ENCODE data around the gene SLITRK3.

Gene SLITRK3, protein sequence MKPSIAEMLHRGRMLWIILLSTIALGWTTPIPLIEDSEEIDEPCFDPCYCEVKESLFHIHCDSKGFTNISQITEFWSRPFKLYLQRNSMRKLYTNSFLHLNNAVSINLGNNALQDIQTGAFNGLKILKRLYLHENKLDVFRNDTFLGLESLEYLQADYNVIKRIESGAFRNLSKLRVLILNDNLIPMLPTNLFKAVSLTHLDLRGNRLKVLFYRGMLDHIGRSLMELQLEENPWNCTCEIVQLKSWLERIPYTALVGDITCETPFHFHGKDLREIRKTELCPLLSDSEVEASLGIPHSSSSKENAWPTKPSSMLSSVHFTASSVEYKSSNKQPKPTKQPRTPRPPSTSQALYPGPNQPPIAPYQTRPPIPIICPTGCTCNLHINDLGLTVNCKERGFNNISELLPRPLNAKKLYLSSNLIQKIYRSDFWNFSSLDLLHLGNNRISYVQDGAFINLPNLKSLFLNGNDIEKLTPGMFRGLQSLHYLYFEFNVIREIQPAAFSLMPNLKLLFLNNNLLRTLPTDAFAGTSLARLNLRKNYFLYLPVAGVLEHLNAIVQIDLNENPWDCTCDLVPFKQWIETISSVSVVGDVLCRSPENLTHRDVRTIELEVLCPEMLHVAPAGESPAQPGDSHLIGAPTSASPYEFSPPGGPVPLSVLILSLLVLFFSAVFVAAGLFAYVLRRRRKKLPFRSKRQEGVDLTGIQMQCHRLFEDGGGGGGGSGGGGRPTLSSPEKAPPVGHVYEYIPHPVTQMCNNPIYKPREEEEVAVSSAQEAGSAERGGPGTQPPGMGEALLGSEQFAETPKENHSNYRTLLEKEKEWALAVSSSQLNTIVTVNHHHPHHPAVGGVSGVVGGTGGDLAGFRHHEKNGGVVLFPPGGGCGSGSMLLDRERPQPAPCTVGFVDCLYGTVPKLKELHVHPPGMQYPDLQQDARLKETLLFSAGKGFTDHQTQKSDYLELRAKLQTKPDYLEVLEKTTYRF

DNA sequence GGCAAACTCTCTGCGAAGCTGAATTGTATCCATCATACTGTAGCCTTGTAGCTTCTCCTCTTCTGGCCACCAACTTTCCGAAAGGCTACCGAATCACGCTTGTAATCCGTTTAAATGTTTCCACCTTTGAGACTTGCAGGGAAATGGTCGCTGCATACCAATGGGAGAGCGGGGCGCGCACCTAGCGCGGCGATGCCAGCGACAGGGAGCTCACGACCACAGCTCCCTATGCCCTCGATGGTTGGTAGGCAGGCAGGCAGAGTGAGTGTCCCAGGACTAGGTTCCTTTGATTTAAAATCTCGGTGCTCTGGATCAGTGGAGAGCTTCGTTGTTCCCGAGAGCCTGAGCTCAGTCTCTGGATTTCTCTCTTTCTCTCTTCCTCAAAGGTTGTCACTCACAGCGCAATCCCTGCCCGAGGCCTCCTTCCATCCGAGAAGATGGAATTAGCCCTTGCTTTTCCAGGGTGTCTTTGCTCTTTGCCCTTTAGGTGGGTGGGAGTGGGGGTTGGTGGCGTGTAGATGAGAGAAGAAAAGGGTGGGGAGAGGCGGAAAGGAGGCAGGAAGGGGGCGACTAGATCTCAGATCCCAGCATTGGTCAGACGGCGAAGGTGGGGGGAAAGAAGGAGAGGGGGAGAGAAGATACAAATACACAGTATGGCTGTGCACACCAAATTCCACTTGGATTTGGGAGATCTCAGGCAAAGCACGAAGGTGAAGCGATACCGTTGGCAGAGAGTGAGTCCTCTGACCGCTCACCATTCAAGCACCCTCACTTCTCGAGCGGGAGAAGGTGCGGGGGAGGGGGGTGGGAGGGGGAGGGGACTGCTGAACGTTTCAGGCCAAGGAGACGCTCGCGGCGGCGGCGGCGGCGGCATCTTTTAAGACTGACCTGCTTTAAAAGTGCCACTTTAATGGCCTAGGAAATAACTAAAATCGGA lies at the start of gene SLITRK3:
TSS of gene SLITRK3 (minus strand) at position 745 of the 937 bp plus-strand sequence. CDS start 5,554 bp downstream, outside the sequence.
- no peak for DNase-seq

DNA sequence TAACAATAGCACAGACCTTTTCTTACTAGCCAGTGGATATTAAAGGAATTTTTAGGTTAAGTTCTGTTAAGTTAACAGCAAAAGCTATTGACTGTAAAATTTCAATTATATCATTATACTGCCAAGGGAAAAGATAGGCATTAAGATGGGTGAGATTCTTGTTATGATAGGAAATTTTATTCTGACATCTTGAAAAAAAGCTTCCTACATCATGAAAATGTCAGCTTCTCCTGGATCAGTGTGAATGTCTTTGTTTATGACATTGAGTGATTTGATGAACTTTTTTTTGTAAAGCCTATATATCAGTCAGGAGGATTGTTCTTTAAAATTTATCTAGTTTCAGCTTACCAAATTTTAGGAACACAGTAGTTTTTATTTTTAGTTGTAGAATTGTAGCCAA lies 47.4 kb upstream of the SLITRK3 start:
- DNase-seq = no peak

DNA sequence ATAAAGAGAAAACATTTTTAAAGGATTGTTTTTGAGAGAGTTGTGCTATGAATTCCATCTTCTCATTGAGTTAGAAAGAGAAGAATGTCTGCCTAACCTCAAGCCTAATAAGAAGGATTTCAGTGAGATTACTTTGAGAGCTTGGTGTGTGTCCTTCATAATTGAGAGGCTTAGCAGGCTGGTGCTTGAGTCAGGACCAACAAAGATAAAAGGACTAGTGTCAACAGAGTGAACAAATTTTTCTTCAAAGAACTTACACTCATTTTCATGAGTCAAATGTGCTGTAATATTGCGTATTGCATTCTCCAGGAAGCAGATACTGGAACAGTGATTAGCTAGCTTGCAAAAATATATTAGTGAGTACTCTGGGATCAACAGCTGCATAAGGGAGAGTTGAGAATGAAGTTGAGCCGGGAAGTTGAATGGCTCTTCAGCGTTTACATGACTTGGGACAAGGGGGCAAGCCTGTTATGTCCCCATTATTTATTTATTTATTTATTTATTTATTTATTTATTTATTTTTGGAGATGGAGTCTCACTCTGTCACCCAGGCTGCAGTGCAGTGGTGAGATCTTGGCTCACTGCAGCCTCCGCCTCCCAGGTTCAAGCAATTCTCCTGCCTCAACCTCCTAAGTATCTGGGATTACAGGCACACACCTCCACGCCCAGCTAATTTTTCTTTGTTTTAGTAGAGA lies 37.5 kb upstream of the SLITRK3 start:
- DNase-seq = no peak

DNA sequence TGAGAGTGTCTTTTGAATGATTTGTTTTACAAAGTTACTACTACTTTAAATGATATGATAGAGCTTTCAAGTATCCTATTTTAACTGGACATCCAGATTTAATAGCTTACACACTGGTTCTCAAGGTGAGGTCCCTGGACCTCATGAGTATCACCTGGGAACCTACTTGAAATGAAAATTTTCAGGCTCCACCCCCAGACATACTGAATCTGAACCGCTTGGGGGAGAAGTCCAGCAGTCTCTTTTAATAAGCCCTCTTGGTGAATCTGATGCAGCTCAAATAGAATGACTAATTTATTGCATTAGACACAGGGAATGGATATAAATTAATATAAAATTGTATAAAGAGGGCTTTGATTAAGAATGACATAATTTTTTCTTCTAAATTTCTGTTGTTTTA lies 29.4 kb upstream of the SLITRK3 start:
- no peak for DNase-seq

DNA sequence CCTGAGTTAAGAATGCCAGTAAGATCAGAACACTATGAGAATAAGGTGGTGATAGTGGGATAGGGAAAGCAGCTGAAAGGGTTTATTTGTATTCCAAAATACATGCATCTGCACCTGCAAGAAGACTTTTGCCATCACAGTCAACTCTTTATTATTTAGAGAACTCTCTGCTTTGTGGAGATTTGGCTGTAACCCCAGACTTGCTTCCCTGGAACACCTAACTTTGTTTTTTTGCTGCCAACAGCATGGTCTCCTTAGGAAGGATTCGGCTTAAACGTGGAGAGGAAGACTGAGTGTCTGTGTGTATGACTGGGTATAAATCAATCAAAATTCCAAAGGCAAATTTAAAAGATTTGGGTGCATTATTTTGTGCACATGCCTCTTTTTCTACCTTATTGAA lies 21.6 kb upstream of the SLITRK3 start:
- no peak for DNase-seq

DNA sequence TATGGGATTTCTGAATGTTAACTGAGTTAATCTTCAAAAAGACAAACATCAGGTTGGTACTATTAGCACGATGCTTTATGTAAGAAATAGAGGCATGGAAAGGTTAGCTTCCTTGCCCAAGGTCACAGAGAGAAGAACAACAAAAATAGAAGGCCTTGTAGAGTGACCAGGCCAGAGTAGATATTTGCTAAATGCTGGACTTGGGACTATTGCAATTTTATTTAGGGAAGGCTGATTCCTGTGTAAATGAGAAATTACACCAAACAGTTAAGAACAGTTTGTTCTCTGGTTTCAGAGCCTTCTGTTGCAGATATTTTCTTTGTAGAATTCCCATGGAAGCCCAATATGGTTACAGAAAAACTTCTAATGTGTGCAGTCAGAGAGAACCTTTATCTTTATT lies 16.4 kb upstream of the SLITRK3 start:
- no peak for DNase-seq

DNA sequence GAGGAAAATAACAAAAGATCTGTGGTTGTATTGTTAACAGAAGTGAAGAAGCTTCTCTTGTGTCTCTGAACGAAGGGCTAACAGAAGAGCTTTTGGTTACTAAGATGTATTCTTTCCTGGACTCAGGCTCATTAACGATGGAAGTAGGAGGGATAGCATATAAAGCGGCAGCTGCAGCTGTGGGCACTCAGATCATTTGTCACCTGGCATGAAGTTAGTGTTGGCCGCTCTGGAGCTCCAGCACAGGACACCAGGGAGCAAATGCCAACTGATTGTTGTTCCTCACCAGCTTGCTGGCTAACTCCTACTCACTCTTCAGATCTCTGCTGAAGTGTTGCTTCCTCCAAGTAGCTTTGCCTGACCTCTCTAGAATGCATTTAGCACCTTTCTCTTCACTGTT lies 15.5 kb upstream of the SLITRK3 start:
- DNase-seq = no peak

DNA sequence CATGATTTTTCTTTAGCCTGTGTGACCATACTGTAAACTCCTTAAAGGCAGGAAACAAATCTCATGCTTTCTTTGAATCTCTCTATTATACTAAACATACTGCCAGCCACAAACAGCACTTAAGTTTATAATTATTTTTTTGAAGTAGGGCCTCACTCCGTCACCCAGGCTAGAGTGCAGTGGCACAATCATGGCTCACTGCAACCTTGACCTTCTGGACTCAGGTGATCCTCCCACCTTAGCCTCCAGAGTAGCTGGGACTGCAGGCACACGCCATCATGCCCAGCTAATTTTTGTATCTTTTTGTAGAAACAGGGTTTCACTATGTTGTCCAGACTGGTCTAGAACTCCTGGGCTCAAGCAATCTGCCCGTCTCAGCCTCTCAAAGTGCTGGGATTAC lies 14.5 kb upstream of the SLITRK3 start:
- no peak for DNase-seq

DNA sequence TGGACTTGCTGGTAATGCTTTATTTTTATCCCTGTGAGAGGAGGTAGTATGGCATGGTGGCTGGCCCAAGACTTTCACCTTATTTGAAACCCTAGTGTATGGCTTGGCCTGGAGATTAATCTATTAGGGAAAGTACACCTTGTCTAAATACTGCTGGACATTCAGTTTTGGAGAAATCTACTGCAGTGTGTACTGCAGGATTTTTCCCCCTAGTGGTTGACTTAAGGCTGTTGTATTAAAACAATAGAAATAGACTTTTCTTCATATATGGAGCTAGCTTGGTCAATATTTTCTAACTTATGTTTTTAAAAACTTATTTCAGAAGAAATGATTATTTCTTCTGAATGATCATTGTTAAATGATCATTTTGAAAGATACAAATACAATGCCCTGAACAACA lies 13.9 kb upstream of the SLITRK3 start:
- DNase-seq = no peak

DNA sequence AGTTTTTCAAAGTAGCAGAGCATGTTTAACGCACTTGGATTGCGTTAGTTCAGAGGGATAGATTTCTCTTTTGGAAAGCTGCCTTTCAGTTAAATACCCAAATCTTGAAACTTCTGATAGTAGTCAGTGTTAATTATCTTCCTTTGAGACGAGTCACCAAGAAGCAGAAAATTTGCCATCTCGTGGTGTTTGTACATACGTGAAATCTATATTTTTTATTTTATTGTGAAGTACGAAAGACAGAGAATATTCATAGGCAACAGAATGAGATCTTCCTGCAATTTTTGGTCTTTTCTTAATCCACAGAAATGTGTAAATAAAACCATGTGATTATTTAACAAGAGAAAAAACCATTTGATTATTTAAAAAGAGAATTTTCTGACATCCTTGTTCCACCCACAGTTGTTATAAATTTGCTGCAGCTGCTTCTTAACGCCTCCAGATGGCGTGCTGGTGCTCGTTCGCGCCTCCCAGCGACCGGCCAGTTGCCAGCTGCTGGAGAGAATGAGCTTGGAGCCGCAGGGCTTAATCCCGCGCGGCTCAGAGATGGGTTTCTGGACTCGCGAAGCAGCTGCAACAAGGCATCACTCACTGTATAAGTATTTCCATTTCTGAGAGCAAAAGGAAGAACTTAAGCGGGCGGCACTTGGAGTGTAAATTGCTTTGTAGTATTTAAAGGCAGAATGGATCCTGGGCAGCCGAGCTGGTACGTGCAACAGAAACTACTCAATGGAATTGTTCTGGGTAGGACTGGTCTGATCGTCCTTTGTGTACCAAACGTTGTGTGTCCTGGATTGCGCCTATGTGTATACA lies 10.5 kb upstream of the SLITRK3 start:
- peak; percentile 41 for DNase-seq

DNA sequence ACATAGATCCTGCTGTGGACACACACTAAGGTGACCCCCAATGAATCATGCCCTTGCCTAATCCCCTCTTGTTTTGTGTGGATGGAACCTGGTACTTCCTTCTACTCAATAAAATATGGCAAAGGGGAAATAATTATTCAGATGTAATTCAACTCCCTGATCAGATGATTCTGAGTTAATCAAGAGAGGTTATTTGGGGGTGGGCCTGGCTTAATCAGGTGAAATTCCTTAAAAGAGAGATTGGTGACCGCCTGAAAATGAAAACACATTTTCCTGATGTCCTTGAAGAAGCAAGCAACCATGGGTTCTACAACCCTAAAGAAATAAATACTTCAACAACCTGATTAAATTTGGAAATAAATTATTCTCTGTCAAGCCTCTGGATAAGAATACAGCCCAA lies 8.3 kb upstream of the SLITRK3 start:
- DNase-seq = no peak

DNA sequence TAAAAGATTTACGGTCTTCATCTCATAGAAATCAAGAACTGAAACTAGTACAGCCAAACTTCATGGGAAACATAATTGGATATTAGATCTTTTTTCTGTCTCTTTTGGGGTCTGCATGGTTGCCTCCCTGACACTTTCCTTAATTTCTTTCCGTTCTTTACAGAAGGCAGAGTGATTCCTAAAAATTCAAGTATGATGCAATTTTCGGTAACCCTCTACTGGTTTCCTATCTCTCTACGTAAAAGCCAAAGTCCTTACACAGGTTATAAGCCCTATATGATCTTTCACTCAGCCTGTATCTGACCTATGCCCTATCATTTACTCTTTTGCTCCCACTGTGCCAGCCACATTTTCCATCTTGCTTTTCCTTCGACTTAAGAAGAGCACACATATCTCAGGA lies 6.8 kb upstream of the SLITRK3 start:
- no peak for DNase-seq

DNA sequence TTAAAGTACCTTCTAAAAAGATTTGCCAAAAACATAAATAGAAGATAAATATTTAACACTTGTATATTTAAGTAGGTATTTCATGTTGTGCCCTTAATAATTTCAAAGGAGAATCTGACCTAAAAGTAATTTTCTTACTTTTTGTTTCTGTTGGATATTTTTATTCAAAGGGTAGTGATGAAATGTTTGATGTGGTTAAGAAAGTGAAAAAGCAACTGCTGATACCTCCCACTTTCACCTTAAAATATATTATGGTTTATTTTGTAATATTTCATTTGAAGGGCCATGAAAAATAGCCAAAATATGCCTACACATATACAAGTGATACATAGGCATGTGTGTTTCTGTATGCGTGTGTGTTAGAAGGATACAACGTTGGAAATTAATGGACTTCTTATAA lies 5.8 kb upstream of the SLITRK3 start:
- DNase-seq = no peak

DNA sequence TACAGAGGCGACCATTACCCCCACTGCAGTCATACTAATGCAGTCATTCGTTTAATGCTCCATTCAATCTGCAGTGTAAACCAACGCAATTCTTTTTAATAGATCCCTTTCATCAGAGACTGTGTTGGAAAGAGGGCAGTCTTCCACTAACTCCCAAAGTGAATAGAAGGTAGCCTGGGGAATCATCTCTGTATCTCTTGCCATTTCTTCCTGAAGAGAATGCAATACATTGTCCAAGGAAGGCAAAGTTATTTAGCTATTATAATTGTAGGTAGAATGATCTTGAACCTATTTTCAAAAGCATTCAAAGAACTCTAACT lies 1.3 kb upstream of the SLITRK3 start:
- no peak for DNase-seq

DNA sequence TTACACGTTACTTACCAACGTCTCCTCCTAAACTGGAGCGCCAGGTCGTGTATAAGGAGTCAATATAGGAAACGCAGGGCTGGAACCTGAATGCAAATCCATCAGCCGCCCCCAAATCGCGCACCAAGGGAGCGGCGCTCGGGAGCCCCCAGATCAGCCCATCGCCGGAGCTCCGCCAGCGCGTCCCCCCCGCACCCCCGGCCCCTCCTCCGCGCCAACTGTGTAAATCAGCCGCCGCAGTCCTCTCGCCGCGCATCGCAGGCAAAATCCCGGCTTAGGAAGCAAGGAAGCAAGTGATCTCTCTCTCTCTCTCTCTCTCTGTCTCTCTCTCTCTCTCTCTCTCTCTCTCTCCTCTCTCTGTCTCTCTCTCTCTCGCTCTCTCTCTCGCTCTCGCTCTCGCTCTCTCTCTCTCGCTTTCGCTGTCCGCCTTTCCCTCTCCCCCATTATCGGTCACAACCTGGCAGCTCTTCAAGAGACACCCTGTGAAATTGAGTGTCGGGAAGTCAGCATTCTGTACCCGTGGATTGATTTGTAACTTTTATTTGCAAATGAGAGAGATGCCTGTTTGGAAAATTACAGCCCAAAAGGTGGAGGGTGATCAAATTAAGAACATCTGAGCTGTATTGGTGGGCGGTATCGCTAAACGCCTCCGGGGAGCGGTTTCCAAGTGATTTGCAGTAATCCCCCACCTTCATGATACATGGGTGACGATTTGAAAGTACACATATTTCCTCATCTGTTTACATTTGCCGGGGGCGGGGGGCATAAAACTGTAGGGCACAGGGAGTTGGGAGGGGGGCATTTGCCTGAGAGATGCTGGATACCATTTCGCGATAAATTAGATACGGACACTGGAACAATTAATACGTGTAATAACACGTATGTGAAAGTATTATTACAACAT lies 645 bp upstream of the SLITRK3 start:
- no peak for DNase-seq

DNA sequence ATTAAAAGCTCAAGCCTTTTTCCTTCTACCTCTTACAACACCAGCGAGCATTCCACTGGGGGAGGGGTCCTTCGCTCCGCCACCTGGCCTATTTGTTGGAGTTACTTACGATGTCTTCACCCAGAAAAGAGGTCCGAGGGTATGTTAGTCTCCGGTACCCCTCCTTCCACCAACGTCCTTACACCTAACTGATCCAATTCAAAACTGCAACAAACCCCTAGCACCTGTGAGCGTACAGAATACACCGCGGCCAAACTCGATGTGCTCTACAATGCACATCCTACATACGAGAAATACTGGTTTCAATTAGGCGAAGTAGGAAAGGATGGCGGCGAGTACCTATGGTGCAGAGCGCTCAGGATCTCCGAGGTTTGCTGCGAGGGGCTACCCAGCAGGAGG lies 944 bp downstream of the SLITRK3 start:
- no peak for DNase-seq

DNA sequence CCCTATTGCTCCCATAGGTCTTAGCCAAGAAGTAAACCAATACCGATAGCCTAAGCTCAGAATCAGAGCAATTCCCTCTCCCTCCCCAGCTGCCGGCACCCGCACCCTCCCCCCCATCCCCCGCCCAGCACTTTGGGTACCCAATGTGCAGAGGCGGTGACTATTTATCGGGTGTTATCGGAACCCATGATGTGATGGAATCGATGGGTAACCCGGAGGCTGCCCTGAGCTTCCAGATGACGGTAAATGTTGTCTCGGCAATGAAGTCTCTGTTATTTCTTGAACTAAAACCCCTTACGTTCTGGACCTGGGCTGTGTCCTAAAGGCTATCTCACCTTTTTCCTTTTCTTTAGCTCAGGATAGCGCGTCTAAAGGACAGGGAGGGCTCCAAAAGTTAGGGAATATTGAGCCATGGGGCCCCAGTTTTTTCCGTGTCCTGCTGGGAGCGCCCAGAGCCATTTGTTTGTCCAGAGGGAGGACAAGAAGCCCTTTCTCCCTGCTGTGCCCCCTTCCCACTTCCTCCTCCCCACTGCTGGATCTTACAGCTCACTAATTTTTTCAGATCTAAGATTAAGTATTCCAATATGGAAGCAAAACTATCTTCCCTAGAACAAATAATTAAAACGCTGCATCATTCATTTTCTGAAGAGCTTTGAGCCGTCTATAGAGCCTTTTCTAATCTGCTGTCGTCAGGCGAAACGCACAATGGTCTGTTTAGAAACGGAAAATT lies 1.5 kb downstream of the SLITRK3 start:
- DNase-seq = no peak

DNA sequence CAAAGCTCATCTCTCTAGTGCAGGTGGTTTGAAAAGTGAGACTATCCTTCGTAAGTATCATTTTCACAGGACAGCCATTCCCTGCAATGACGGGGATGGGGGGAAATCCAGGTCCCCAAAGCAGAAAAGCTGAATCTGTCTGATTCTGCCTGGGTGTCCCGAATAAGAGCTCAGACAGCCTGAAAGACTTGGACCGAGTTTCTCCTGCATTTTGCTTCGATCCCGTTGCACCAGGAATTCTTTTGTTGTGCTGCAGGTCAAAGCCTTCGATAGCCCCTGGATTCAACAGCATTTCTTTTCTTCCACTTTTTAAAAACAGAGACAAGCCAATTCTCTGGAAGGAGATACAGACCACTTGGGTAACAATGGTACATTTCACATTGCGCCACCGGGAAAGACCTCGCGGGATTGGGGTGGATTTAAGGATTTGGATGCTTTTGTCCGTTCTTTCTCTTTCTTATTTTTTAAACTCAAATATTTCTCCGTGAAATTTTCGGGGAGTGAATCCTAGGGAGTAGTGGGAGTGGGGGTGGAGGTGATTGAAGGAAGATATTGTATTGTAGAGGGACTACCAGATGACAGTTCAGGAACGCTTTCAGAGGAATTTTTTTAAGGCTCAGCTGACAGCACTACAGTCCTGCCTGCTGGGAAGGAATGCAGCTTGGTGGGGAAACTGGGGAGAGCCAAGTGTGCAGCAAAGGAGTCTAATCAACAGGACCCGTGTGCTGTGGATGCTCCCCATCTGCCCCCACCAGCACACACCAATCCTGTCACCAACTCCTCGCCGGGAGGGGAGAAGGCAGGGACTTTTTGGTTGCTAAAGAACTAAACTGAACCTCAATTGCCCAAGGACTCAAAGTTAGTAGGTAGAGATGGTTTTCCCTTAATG lies 2.6 kb downstream of the SLITRK3 start:
- no peak for DNase-seq

All from NCI-H187 treated with DMSO at 0.1 percent for 48 hours (cell line).